ENCODE measurements around the gene SIAH1.
"Not testable (repeated sequence)": the region's sequence is repeated elsewhere in the genome, so short reads cannot be mapped to it uniquely, and the experiment has no call there.

SIAH1 gene, protein sequence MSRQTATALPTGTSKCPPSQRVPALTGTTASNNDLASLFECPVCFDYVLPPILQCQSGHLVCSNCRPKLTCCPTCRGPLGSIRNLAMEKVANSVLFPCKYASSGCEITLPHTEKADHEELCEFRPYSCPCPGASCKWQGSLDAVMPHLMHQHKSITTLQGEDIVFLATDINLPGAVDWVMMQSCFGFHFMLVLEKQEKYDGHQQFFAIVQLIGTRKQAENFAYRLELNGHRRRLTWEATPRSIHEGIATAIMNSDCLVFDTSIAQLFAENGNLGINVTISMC

GRCh38 chr16:48385253-48386150 lies at the start of gene SIAH1:
SIAH1 (minus strand) TSS chr16:48385413; CDS start chr16:48362428, 22,985 bp downstream.
- Mint-ChIP-seq H3K9me3 (no peaks in the 10 kb centered on the region), H3K4me1 (peaks cover 20% of the 10 kb centered on the region), H3K4me3 (peak within 1 kb of the TSS; percentile 90), H3K27me3 (peaks cover 16% of the 10 kb centered on the region), H3K36me3 (peaks cover 2% of the 10 kb centered on the region), H3K27ac (peak within 1 kb of the TSS; percentile 86)
- CTCF ChIA-PET: interaction anchor here (0.6 to 1.7 kb wide), 2 partner anchors 238 to 1492 kb away, joined by 3 to 5 read pairs; no protein-coding TSS in a partner anchor
- peak; percentile 86 for DNase-seq

- CTCF ChIA-PET: no interaction called here
- peaks cover 11% of the 10 kb centered on the region for H3K27me3 Mint-ChIP-seq
- H3K4me3 Mint-ChIP-seq: no peak overlapping the region
- H3K4me1 Mint-ChIP-seq: peaks cover 18% of the 10 kb centered on the region
- DNase-seq: no peak
- H3K9me3 Mint-ChIP-seq: no peaks in the 10 kb centered on the region
- no peak overlapping the region for H3K27ac Mint-ChIP-seq
- H3K36me3 Mint-ChIP-seq: no peaks in the 10 kb centered on the region
Observed at GRCh38 chr16:48434653-48435317, 49.6 kb upstream of the SIAH1 start.

DNA sequence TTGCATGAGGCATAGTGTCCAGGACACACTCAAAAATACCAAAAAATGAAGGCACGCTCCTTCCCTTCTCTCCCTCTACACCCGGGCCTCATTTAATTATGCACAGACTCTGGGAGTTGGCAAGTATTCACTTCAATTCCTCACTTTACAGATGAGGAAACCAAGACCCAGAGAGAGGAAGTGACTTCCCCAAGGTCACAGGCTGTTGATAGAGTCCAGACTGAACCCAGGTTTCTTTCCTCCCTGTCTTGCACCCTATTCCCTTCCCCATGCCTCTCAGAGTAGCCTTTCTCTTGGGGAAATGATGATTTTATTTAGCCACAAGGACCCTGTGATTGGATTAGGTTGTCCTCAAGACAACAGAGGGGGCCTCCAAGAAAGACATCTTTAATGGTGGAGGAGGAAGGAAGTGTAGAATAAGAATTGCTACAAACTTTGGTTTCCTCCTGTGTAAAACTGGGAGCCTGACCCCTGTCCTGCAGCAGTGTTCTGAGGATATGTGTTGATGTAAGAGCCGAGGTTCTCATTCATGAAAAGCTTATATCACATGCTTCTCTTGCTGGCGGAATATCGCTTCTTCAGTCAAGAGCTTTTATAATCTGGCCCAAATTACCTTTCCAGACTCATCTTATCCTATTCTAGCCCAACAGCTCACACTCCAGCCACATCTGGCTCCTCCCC lies 48.8 kb upstream of the SIAH1 start:
- Mint-ChIP-seq H3K27ac (no peak overlapping the region), H3K9me3 (no peaks in the 10 kb centered on the region), H3K27me3 (peaks cover 11% of the 10 kb centered on the region), H3K36me3 (no peaks in the 10 kb centered on the region), H3K4me1 (peaks cover 18% of the 10 kb centered on the region), H3K4me3 (no peak overlapping the region)
- DNase-seq: no peak
- CTCF ChIA-PET: no interaction called here

DNA sequence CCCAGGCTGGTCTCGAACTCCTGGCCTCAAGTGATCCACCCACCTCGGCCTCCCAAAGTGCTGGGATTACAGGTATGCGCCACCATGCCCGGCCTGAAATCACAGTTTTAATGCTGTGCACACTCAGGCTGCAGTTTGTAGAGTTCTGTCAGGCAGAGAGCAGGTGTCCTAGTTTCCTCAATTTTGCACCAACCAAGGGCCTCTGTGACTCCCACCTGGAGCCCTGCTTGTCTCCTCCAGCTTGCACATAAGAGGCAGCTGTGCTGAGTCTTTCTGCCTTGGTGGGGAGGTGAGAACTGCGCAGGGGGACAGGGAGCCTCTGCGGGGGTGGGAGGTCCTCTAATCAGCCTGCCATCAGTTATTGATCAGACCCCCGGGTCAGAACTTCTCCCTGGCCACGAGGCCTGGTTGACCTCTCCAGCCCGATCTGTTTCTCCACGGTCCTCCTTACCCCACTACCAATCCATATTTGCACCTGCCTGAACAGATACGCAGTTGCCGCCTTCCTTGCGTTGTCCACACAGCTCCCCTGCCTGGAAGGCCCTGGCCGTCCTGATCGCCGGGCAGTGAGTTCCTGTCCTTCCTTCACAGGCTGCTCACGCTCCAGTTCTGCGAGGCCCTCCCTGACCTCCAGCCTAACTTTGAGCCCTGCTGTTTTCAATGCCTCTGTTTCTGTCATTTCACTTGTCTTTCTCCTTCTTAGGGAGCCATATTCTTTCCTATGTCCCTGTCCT lies 48.1 kb upstream of the SIAH1 start:
- no peak overlapping the region for H3K4me3 Mint-ChIP-seq
- no peak overlapping the region for H3K27ac Mint-ChIP-seq
- no peaks in the 10 kb centered on the region for H3K36me3 Mint-ChIP-seq
- no peak for DNase-seq
- H3K4me1 Mint-ChIP-seq: peaks cover 18% of the 10 kb centered on the region
- peaks cover 11% of the 10 kb centered on the region for H3K27me3 Mint-ChIP-seq
- H3K9me3 Mint-ChIP-seq: no peaks in the 10 kb centered on the region
- CTCF ChIA-PET: no interaction called here

GRCh38 chr16:48432136-48432535 lies 46.9 kb upstream of the SIAH1 start:
- H3K27ac Mint-ChIP-seq: no peak overlapping the region
- CTCF ChIA-PET: no interaction called here
- H3K27me3 Mint-ChIP-seq: peaks cover 9% of the 10 kb centered on the region
- no peaks in the 10 kb centered on the region for H3K36me3 Mint-ChIP-seq
- H3K4me1 Mint-ChIP-seq: peaks cover 18% of the 10 kb centered on the region
- no peak overlapping the region for H3K4me3 Mint-ChIP-seq
- DNase-seq: no peak
- H3K9me3 Mint-ChIP-seq: no peaks in the 10 kb centered on the region

DNA sequence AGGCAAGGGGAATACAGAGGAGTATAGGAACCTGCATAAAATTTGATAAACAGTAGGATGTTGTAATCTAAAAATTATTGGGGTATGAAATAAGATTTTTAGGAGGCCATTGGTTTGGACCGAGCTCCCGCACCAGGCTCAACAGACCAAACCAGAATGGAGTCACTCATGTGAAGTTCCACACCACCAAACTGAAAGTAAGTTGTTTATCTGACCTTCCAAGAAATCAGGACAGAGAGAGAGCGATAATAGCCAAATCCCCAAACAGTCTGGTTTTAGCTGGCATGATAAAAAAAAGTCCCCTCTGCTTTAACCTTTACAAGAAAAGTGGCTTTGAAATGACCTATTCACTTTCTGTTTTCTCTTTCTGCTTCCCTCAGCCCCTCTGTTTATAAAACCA lies 45.7 kb upstream of the SIAH1 start:
- H3K4me1 Mint-ChIP-seq: peaks cover 18% of the 10 kb centered on the region
- CTCF ChIA-PET: no interaction called here

GRCh38 chr16:48426244-48427141 lies 41.3 kb upstream of the SIAH1 start:
- H3K27ac Mint-ChIP-seq: no peak overlapping the region
- no peak overlapping the region for H3K4me3 Mint-ChIP-seq
- no peak for DNase-seq
- no peaks in the 10 kb centered on the region for H3K4me1 Mint-ChIP-seq
- no peaks in the 10 kb centered on the region for H3K36me3 Mint-ChIP-seq
- CTCF ChIA-PET: interaction anchor here (1.8 kb wide), 1 partner anchor 197 kb away, joined by 5 read pairs; no protein-coding TSS in a partner anchor
- peaks cover 7% of the 10 kb centered on the region for H3K27me3 Mint-ChIP-seq
- H3K9me3 Mint-ChIP-seq: no peaks in the 10 kb centered on the region

More for the DNA sequence above, 45.7 kb upstream of the SIAH1 start:
- Mint-ChIP-seq H3K27ac (no peak overlapping the region), H3K36me3 (no peaks in the 10 kb centered on the region), H3K27me3 (peaks cover 7% of the 10 kb centered on the region), H3K4me3 (no peak overlapping the region), H3K9me3 (no peaks in the 10 kb centered on the region)
- DNase-seq: no peak

DNA sequence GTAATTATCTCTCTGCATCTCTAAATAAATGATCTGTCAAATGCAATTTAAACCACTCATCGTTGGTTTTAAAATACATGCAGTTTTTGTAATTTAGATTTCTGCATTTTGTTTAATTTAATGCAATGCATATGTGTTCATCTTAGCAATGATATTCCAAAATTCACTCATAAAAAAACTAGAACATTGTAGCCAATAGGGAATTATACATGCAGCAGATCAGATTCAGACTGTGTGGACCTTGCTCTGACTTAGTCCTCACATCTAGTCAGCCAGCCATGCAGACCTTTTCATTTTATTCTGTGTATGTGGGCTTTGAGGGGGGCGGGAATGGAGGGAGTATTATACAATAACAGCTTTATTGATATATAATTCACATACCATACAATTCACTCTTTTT lies 37.3 kb upstream of the SIAH1 start:
- no peaks in the 10 kb centered on the region for H3K9me3 Mint-ChIP-seq
- no peaks in the 10 kb centered on the region for H3K36me3 Mint-ChIP-seq
- H3K27me3 Mint-ChIP-seq: peaks cover 9% of the 10 kb centered on the region
- H3K4me1 Mint-ChIP-seq: no peaks in the 10 kb centered on the region
- CTCF ChIA-PET: no interaction called here
- no peak overlapping the region for H3K4me3 Mint-ChIP-seq
- H3K27ac Mint-ChIP-seq: no peak overlapping the region
- DNase-seq: no peak

GRCh38 chr16:48421741-48422140 lies 36.5 kb upstream of the SIAH1 start:
- DNase-seq: no peak
- CTCF ChIA-PET: no interaction called here

GRCh38 chr16:48420437-48420836 lies 35.2 kb upstream of the SIAH1 start:
- Mint-ChIP-seq H3K27ac (no peak overlapping the region), H3K4me3 (no peak overlapping the region), H3K9me3 (no peaks in the 10 kb centered on the region), H3K36me3 (no peaks in the 10 kb centered on the region), H3K27me3 (peaks cover 3% of the 10 kb centered on the region), H3K4me1 (no peaks in the 10 kb centered on the region)
- DNase-seq: no peak
- CTCF ChIA-PET: no interaction called here

More at GRCh38 chr16:48421741-48422140, 36.5 kb upstream of the SIAH1 start:
- no peak overlapping the region for H3K27ac Mint-ChIP-seq
- no peak overlapping the region for H3K4me3 Mint-ChIP-seq
- peaks cover 3% of the 10 kb centered on the region for H3K27me3 Mint-ChIP-seq
- H3K9me3 Mint-ChIP-seq: no peaks in the 10 kb centered on the region
- H3K4me1 Mint-ChIP-seq: no peaks in the 10 kb centered on the region
- no peaks in the 10 kb centered on the region for H3K36me3 Mint-ChIP-seq

DNA sequence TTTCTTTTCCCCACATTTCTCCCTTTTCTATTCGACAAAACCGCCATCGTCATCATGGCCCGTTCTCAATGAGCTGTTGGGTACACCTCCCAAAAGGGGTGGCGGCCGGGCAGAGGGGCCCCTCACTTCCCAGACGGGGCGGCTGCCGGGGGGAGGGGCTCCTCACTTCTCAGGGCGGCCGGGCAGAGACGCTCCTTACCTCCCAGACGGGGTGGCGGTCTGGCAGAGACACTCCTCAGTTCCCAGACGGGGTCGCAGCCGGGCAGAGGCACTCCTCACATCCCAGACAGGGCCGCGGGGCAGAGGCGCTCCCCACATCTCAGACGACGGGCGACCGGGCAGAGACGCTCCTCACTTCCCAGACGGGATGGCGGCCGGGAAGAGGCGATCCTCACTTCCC lies 31.4 kb upstream of the SIAH1 start:
- H3K4me1 Mint-ChIP-seq, H3K27ac Mint-ChIP-seq, H3K27me3 Mint-ChIP-seq, H3K36me3 Mint-ChIP-seq, CTCF ChIA-PET, H3K4me3 Mint-ChIP-seq, H3K9me3 Mint-ChIP-seq, DNase-seq: not testable (repeated sequence)

DNA sequence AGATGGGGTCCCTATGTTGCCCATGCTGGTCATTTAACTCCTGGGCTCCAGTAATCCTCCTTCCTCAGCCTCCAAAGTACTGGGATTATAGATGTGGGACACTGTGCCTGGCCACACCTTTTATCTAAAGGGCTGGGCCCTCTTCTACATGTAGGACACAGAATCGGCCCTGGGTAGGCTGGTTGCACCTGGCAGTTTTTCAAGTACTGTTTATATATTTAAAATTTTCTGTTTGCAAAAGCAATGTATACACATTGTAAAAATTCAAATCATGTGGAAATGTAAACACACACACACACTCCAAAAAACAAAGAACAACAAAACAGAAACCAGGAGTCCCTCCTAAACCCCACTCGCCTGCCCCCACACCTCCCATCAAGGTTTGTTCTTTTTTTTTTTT lies 28.1 kb upstream of the SIAH1 start:
- no peak for DNase-seq
- H3K4me1 Mint-ChIP-seq: peaks cover 3% of the 10 kb centered on the region
- peaks cover 13% of the 10 kb centered on the region for H3K27me3 Mint-ChIP-seq
- no peak overlapping the region for H3K4me3 Mint-ChIP-seq
- H3K9me3 Mint-ChIP-seq: no peaks in the 10 kb centered on the region
- no peak overlapping the region for H3K27ac Mint-ChIP-seq
- CTCF ChIA-PET: no interaction called here
- no peaks in the 10 kb centered on the region for H3K36me3 Mint-ChIP-seq

Measured in activated naive CD4-positive, alpha-beta T cell treated with anti-CD3 and anti-CD28 coated beads, Interleukin-2, amount 10 ng/mL, durations not matched to agents 7 days and 5 days (primary cell).